GM10847 (cell line): ENCODE data around the gene S1PR3.

Experiments used
- POLR2A ChIP-seq: IDR thresholded peaks from 2 replicates; pipeline ENCODE4 v1.6.1; 2011; ENCODE audit not compliant: insufficient read length; ENCODE audit errors: extremely low read depth

The S1PR3 gene

GRCh38 chr9:89008744-89009545 is 17.7 kb downstream of the S1PR3 start:
- TF ChIP-seq POLR2A: no peak

GRCh38 chr9:89009546-89009840 is 18.2 kb downstream of the S1PR3 start:
- TF ChIP-seq POLR2A: no peak

GRCh38 chr9:89010056-89010455 is 18.8 kb downstream of the S1PR3 start:
- no peak for TF ChIP-seq POLR2A

- TF ChIP-seq POLR2A: no peak
These were observed 19.4 kb downstream of the S1PR3 start for GRCh38 chr9:89010526-89011111.

GRCh38 chr9:89011683-89012082 is 20.4 kb downstream of the S1PR3 start:
- no peak for TF ChIP-seq POLR2A

GRCh38 chr9:89012294-89013042 is 21.2 kb downstream of the S1PR3 start:
- no peak for TF ChIP-seq POLR2A

- no peak for TF ChIP-seq POLR2A
These were observed 22.4 kb downstream of the S1PR3 start for GRCh38 chr9:89013660-89014059.

GRCh38 chr9:89014153-89014552 is 22.9 kb downstream of the S1PR3 start:
- TF ChIP-seq POLR2A: no peak

GRCh38 chr9:89015336-89015735 is 24.1 kb downstream of the S1PR3 start:
- TF ChIP-seq POLR2A: no peak

- TF ChIP-seq POLR2A: no peak
These were observed 29.5 kb downstream of the S1PR3 start for GRCh38 chr9:89020754-89021153.

GRCh38 chr9:89021154-89021803 is 30.0 kb downstream of the S1PR3 start:
- no peak for TF ChIP-seq POLR2A

GRCh38 chr9:89022001-89022759 is 30.9 kb downstream of the S1PR3 start:
- no peak for TF ChIP-seq POLR2A

GRCh38 chr9:89022902-89023301 is 31.6 kb downstream of the S1PR3 start:
- no peak for TF ChIP-seq POLR2A

- TF ChIP-seq POLR2A: no peak
These were observed 32.5 kb downstream of the S1PR3 start for GRCh38 chr9:89023740-89024139.

GRCh38 chr9:89024727-89025126 is 33.5 kb downstream of the S1PR3 start:
- no peak for TF ChIP-seq POLR2A
